ACC112 (cell line): ENCODE data around the gene MSH3.
"Not testable (repeated sequence)": the region's sequence is repeated elsewhere in the genome, so short reads cannot be mapped to it uniquely, and the experiment has no call there.

ENCODE experiments used
- H2AFZ ChIP-seq: fragments of 200-600 bp; sonication (generic); one replicate; pipeline ENCODE4 v1.6.0; 2017; ENCODE audit warnings: antibody characterized with exemption, low read length; ENCODE audit not compliant: unreplicated experiment
- H3K27ac ChIP-seq: fragments of 200-600 bp; sonication (generic); 2 replicates; pipeline ENCODE4 v1.5.1; 2014; ENCODE audit warnings: low read depth, mild to moderate bottlenecking, antibody characterized with exemption, low read length, moderate library complexity
- H3K27me3 ChIP-seq: fragments of 200-600 bp; sonication (generic); 2 replicates; pipeline ENCODE4 v1.6.1; 2014; ENCODE audit warnings: mild to moderate bottlenecking, antibody characterized with exemption, low read length, moderate library complexity, mixed read lengths; ENCODE audit not compliant: insufficient read depth
- H3K36me3 ChIP-seq: fragments of 200-600 bp; sonication (generic); 2 replicates; pipeline ENCODE4 v1.6.1; 2016; ENCODE audit warnings: mild to moderate bottlenecking, antibody characterized with exemption, low read length, moderate library complexity, mixed read lengths; ENCODE audit not compliant: insufficient read depth
- H3K4me1 ChIP-seq: fragments of 200-600 bp; sonication (generic); one replicate; pipeline ENCODE4 v1.6.1; 2016; ENCODE audit warnings: low read length, mixed read lengths; ENCODE audit not compliant: insufficient read depth, unreplicated experiment, control insufficient read depth
- H3K4me3 ChIP-seq: fragments of 200-600 bp; sonication (generic); 2 replicates; pipeline ENCODE4 v1.5.1; 2014; ENCODE audit warnings: mild to moderate bottlenecking, low read depth, low read length
- H3K79me2 ChIP-seq: fragments of 200-600 bp; sonication (generic); one replicate; pipeline ENCODE4 v1.6.0; 2016; ENCODE audit warnings: low read length; ENCODE audit not compliant: control insufficient read depth, unreplicated experiment, insufficient read depth

The MSH3 gene

GRCh38 chr5:80866371-80866770, 211.9 kb downstream of the MSH3 start:
- Histone ChIP-seq H2AFZ (no peak overlapping the region), H3K36me3 (no peaks in the 10 kb centered on the region), H3K79me2 (no peaks in the 10 kb centered on the region), H3K27me3 (no peaks in the 10 kb centered on the region), H3K4me1 (peaks cover 4% of the 10 kb centered on the region), H3K27ac (no peak overlapping the region), H3K4me3 (no peak overlapping the region)

- H3K4me3 ChIP-seq = no peak overlapping the region
- no peaks in the 10 kb centered on the region for H3K27me3 ChIP-seq
- no peak overlapping the region for H3K27ac ChIP-seq
- no peaks in the 10 kb centered on the region for H3K36me3 ChIP-seq
- no peaks in the 10 kb centered on the region for H3K79me2 ChIP-seq
- no peak overlapping the region for H2AFZ ChIP-seq
- peaks cover 10% of the 10 kb centered on the region for H3K4me1 ChIP-seq
These were observed 212.8 kb downstream of the MSH3 start for GRCh38 chr5:80867233-80867632.

- no peak overlapping the region for H3K27ac ChIP-seq
- no peaks in the 10 kb centered on the region for H3K79me2 ChIP-seq
- no peak overlapping the region for H3K4me3 ChIP-seq
These were observed 216.0 kb downstream of the MSH3 start for GRCh38 chr5:80870442-80870841.

GRCh38 chr5:80871541-80871961, 217.1 kb downstream of the MSH3 start:
- H3K79me2 ChIP-seq = no peaks in the 10 kb centered on the region
- peak overlapping the region; percentile 43 for H2AFZ ChIP-seq
- H3K27me3 ChIP-seq = no peaks in the 10 kb centered on the region
- H3K27ac ChIP-seq = no peak overlapping the region
- no peaks in the 10 kb centered on the region for H3K36me3 ChIP-seq
- H3K4me3 ChIP-seq = no peak overlapping the region
- H3K4me1 ChIP-seq = peaks cover 10% of the 10 kb centered on the region

More at GRCh38 chr5:80870442-80870841, 216.0 kb downstream of the MSH3 start:
- Histone ChIP-seq H3K27me3 (no peaks in the 10 kb centered on the region), H2AFZ (no peak overlapping the region), H3K4me1 (peaks cover 10% of the 10 kb centered on the region), H3K36me3 (no peaks in the 10 kb centered on the region)

GRCh38 chr5:80874162-80874561, 219.7 kb downstream of the MSH3 start:
- H2AFZ ChIP-seq = no peak overlapping the region
- H3K79me2 ChIP-seq = no peaks in the 10 kb centered on the region
- no peak overlapping the region for H3K27ac ChIP-seq
- H3K36me3 ChIP-seq = no peaks in the 10 kb centered on the region
- peaks cover 10% of the 10 kb centered on the region for H3K4me1 ChIP-seq
- no peak overlapping the region for H3K4me3 ChIP-seq
- no peaks in the 10 kb centered on the region for H3K27me3 ChIP-seq

GRCh38 chr5:80877592-80877991, 223.1 kb downstream of the MSH3 start:
- H3K79me2 ChIP-seq = no peaks in the 10 kb centered on the region
- H3K4me1 ChIP-seq = no peaks in the 10 kb centered on the region
- H3K4me3 ChIP-seq = no peak overlapping the region
- H2AFZ ChIP-seq = no peak overlapping the region
- no peak overlapping the region for H3K27ac ChIP-seq
- H3K27me3 ChIP-seq = no peaks in the 10 kb centered on the region
- H3K36me3 ChIP-seq = no peaks in the 10 kb centered on the region

- Histone ChIP-seq H3K4me1 (peaks cover 10% of the 10 kb centered on the region), H3K79me2 (no peaks in the 10 kb centered on the region), H2AFZ (no peak overlapping the region), H3K4me3 (no peak overlapping the region), H3K27me3 (no peaks in the 10 kb centered on the region), H3K36me3 (no peaks in the 10 kb centered on the region), H3K27ac (no peak overlapping the region)
These were observed 227.3 kb downstream of the MSH3 start for GRCh38 chr5:80881726-80882125.

- not testable (repeated sequence) for H3K79me2 ChIP-seq, H2AFZ ChIP-seq, H3K4me3 ChIP-seq, H3K36me3 ChIP-seq, H3K27me3 ChIP-seq, H3K27ac ChIP-seq
- peaks cover 10% of the 10 kb centered on the region for H3K4me1 ChIP-seq
These were observed 228.9 kb downstream of the MSH3 start for GRCh38 chr5:80883390-80883789.

- no peak overlapping the region for H2AFZ ChIP-seq
- H3K79me2 ChIP-seq = no peaks in the 10 kb centered on the region
- H3K27me3 ChIP-seq = no peaks in the 10 kb centered on the region
- no peak overlapping the region for H3K4me3 ChIP-seq
- H3K27ac ChIP-seq = no peak overlapping the region
- no peaks in the 10 kb centered on the region for H3K36me3 ChIP-seq
- H3K4me1 ChIP-seq = peaks cover 10% of the 10 kb centered on the region
These were observed 229.8 kb downstream of the MSH3 start for GRCh38 chr5:80884086-80884813.

- peaks cover 10% of the 10 kb centered on the region for H3K4me1 ChIP-seq
These were observed 230.5 kb downstream of the MSH3 start for GRCh38 chr5:80884929-80885328.

GRCh38 chr5:80885396-80886000, 231.0 kb downstream of the MSH3 start:
- H3K79me2 ChIP-seq = no peaks in the 10 kb centered on the region
- H3K27ac ChIP-seq = no peak overlapping the region
- H3K36me3 ChIP-seq = no peaks in the 10 kb centered on the region
- no peak overlapping the region for H2AFZ ChIP-seq
- peaks cover 10% of the 10 kb centered on the region for H3K4me1 ChIP-seq
- no peak overlapping the region for H3K4me3 ChIP-seq
- H3K27me3 ChIP-seq = no peaks in the 10 kb centered on the region

More at GRCh38 chr5:80884929-80885328, 230.5 kb downstream of the MSH3 start:
- no peak overlapping the region for H3K4me3 ChIP-seq
- H3K27me3 ChIP-seq = no peaks in the 10 kb centered on the region
- no peaks in the 10 kb centered on the region for H3K79me2 ChIP-seq
- no peak overlapping the region for H2AFZ ChIP-seq
- no peaks in the 10 kb centered on the region for H3K36me3 ChIP-seq
- no peak overlapping the region for H3K27ac ChIP-seq
